Natural killer cell treated with Interleukin-12 subunit alpha and Interleukin-12 subunit beta and Interleukin-15 and Interleukin-18, amount 100 ng/mL, for 72 hours (primary cell): Measurements from ENCODE around the gene FCGR1A. TPM values are rescaled to one million over a fixed set of nuclear protein-coding genes. Genes with fewer than 3 reads are reported as not detected.
"Not testable (repeated sequence)": the region's sequence is repeated elsewhere in the genome, so short reads cannot be mapped to it uniquely, and the experiment has no call there.

Experiments used
- ATAC-seq, 2 donors: fragments of 150-1000 bp; cut with Tn5 transposase in 1 of 2; sonication (Bioruptor Pico), chemical (Tn5 transposase) in 1 of 2; 2 replicates each; pipeline ENCODE4 v1.10.0; 2021
- DNase-seq: peaks from one replicate; pipeline ENCODE4 v3.0.0; 2022; ENCODE audit warnings: low spot score
- H3K27ac Mint-ChIP-seq, 2 donors: 1 replicate in 1 of 2; 2 replicates in 1 of 2; pipeline ENCODE4 v1.8.0; 2022; ENCODE audit warnings: mixed read lengths in 2 of 2, mild to moderate bottlenecking in 1 of 2, moderate library complexity in 1 of 2
- H3K27me3 Mint-ChIP-seq, 2 donors: 1 replicate in 1 of 2; 2 replicates in 1 of 2; pipeline ENCODE4 v1.8.0; 2022; ENCODE audit warnings: mixed read lengths in 2 of 2
- H3K36me3 Mint-ChIP-seq: one replicate; pipeline ENCODE4 v1.8.0; 2022; ENCODE audit warnings: mixed read lengths
- H3K4me1 Mint-ChIP-seq, 2 donors: 1 replicate in 1 of 2; 2 replicates in 1 of 2; pipeline ENCODE4 v1.8.0; 2022; ENCODE audit warnings: low read depth in 2 of 2, mixed read lengths in 2 of 2, mild to moderate bottlenecking in 1 of 2
- H3K4me3 Mint-ChIP-seq: one replicate; pipeline ENCODE4 v1.8.0; 2022; ENCODE audit warnings: mixed read lengths
- H3K9me3 Mint-ChIP-seq: 2 replicates; pipeline ENCODE4 v1.8.0; 2022; ENCODE audit warnings: mixed read lengths
- total RNA-seq, 2 donors: library from RNA; stranded (reverse); gene quantifications; one replicate each; pipeline ENCODE4 v1.2.3, GENCODE V29; 2022

FCGR1A gene
- total RNA-seq, 2 donors from 2014 or later = 0.93 to 1.3 TPM

GRCh38 chr1:149833144-149833543, 50.6 kb downstream of the FCGR1A start:
- H3K9me3 Mint-ChIP-seq, H3K27me3 Mint-ChIP-seq, H3K27ac Mint-ChIP-seq, DNase-seq, H3K36me3 Mint-ChIP-seq, H3K4me1 Mint-ChIP-seq, H3K4me3 Mint-ChIP-seq: not testable (repeated sequence)
- peak; percentile 26 to 50 for ATAC-seq

DNA sequence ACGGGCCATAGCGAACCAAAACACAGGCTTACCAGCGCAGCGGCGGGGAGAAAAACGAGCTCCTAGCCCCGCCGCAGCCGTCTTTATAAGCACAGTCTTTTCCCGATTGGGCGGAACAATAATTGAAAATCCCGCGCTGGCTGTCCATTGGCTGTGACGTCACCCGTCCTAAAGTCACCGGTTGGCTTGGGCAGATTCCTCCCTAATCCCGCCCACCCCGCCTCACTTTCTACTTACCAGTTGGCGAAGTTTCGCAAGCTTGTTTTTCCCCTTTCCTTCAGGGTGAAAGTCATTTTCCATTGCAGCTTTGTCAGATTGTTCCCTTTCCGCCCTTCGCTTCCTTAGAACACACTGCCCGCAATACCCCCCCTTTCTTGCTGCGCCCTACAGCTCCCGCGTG, 58.7 kb downstream of the FCGR1A start:
- not testable (repeated sequence) for H3K27me3 Mint-ChIP-seq, H3K9me3 Mint-ChIP-seq

More for the DNA sequence above, 58.7 kb downstream of the FCGR1A start:
- H3K36me3 Mint-ChIP-seq = peaks cover 10% of the 10 kb centered on the region
- peaks cover 25 to 26% of the 10 kb centered on the region in 2 donors for H3K4me1 Mint-ChIP-seq
- ATAC-seq = peak; percentile 46 to 54
- not testable (repeated sequence) for DNase-seq, H3K4me3 Mint-ChIP-seq, H3K27ac Mint-ChIP-seq

Other genes with a start within 250 kb of the FCGR1A start
- 1 to 10 TPM in 1 of 2 donors, not detected in 1; 1.7 TPM for gene PPIAL4C, start 198.8 kb upstream of the FCGR1A start, total RNA-seq
- gene BOLA1, start 116.9 kb downstream of the FCGR1A start, total RNA-seq = 10 to 100 TPM; 13.9 to 16.2 TPM
- 1 to 10 TPM; 1.4 to 7.4 TPM for gene SV2A, start 135.2 kb downstream of the FCGR1A start, total RNA-seq
- gene SF3B4, start 145.1 kb downstream of the FCGR1A start, total RNA-seq = 100 to 1,000 TPM in 1 of 2 donors, 10 to 100 TPM in 1; 85.2 to 118 TPM
- gene MTMR11, start 154.2 kb downstream of the FCGR1A start, total RNA-seq = 1 to 10 TPM; 2.6 to 5.6 TPM
- 10 to 100 TPM; 18.9 to 26.4 TPM for gene OTUD7B, start 228.0 kb downstream of the FCGR1A start, total RNA-seq